Hepatocyte (in vitro differentiated cells): Measurements from ENCODE around the gene SAP30BP.

Source experiments
- EZH2 ChIP-seq: fragments of 200-600 bp; sonication (generic); IDR thresholded peaks from 2 replicates; pipeline ENCODE4 v1.6.1; 2016; ENCODE audit warnings: antibody characterized with exemption, mild to moderate bottlenecking, borderline replicate concordance
- EZH2phosphoT487 ChIP-seq: fragments of 200-600 bp; sonication (generic); IDR thresholded peaks from one replicate; pipeline ENCODE4 v1.6.1; 2018; ENCODE audit warnings: antibody characterized with exemption, mild to moderate bottlenecking, low read depth, moderate library complexity; ENCODE audit not compliant: unreplicated experiment, severe bottlenecking
- TF ChIP-seq, protein P1 (sequence below): fragments of 200-600 bp; sonication (generic); IDR thresholded peaks from 2 replicates; pipeline ENCODE4 v1.5.1; 2016; ENCODE audit warnings: antibody characterized with exemption, mild to moderate bottlenecking; ENCODE audit not compliant: poor library complexity

DNA sequence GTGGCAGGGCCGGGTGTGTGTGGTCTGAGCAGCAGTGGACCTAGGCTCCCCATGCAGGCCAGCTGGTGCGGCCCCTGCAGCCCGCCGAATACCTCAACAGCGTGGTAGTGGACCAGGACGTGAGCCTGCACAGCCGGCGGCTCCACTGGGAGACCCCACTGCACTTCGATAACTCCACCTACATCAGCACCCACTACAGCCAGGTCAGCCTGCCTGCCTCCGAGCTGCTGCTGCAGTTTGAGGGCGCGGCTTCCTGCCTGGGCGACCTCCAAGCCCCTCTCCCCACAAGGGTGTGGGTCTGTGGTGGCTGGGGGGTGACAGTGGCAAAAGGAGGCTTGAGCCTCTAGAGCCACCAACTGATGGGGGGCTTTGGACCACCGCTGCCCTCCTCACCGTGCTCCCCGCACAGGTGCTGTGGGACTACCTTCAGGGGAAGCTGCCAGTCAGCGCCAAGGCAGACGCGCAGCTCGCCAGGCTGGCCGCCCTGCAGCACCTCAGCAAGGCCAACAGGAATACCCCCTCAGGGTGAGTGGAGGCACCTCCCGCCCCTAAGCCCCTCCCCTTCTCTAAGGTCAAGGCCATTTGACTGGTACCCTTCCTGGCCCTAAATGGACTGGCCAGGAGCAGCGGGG, 42.3 kb upstream of the SAP30BP start:
- TF ChIP-seq, protein P1, sequence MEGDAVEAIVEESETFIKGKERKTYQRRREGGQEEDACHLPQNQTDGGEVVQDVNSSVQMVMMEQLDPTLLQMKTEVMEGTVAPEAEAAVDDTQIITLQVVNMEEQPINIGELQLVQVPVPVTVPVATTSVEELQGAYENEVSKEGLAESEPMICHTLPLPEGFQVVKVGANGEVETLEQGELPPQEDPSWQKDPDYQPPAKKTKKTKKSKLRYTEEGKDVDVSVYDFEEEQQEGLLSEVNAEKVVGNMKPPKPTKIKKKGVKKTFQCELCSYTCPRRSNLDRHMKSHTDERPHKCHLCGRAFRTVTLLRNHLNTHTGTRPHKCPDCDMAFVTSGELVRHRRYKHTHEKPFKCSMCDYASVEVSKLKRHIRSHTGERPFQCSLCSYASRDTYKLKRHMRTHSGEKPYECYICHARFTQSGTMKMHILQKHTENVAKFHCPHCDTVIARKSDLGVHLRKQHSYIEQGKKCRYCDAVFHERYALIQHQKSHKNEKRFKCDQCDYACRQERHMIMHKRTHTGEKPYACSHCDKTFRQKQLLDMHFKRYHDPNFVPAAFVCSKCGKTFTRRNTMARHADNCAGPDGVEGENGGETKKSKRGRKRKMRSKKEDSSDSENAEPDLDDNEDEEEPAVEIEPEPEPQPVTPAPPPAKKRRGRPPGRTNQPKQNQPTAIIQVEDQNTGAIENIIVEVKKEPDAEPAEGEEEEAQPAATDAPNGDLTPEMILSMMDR, result no peak
- TF ChIP-seq EZH2 (no peak), EZH2phosphoT487 (no peak)
